Natural killer cell (primary cell): Measurements from ENCODE around the gene KRI1. TPM values are rescaled to one million over a fixed set of nuclear protein-coding genes. Genes with fewer than 3 reads are reported as not detected.

Experiments
- ATAC-seq, 3 donors: fragments of 150-1000 bp in 2 of 3; fragments of 200-7000 bp in 1 of 3; cut with Tn5 transposase; 1 replicate in 1 of 3; 2 replicates in 2 of 3; pipeline ENCODE4 v1.10.0; 2021; ENCODE audit warnings: mild to moderate bottlenecking in 2 of 3, moderate library complexity in 2 of 3
- DNase-seq, 2 donors: peaks; one replicate each; pipeline versions ENCODE4 v3.0.0 to v3.0.0-alpha.2; 2013 to 2021; ENCODE audit warnings: mixed read lengths in 1 of 2
- H3K27ac ChIP-seq: one replicate; pipeline ENCODE4 v1.5.1; 2013; ENCODE audit warnings: mild to moderate bottlenecking, low read length
- H3K27me3 ChIP-seq: one replicate; pipeline ENCODE4 v1.6.1; 2013; ENCODE audit warnings: low read length; ENCODE audit not compliant: control insufficient read depth, insufficient read depth
- H3K36me3 ChIP-seq: one replicate; pipeline ENCODE4 v1.6.1; 2013; ENCODE audit warnings: low read length; ENCODE audit not compliant: control insufficient read depth, insufficient read depth
- H3K4me1 ChIP-seq: one replicate; pipeline ENCODE4 v1.6.1; 2013; ENCODE audit warnings: low read length; ENCODE audit not compliant: control insufficient read depth, insufficient read depth
- H3K4me3 ChIP-seq: one replicate; pipeline ENCODE4 v1.5.1; 2013; ENCODE audit warnings: low read length
- H3K9me3 ChIP-seq: one replicate; pipeline ENCODE4 v1.6.1; 2013; ENCODE audit warnings: low read length; ENCODE audit not compliant: control insufficient read depth, insufficient read depth
- H3K27ac Mint-ChIP-seq, 2 donors: one replicate each; pipeline ENCODE4 v1.8.0; 2022; ENCODE audit warnings: mild to moderate bottlenecking in 2 of 2, mixed read lengths in 2 of 2, moderate library complexity in 1 of 2
- H3K27me3 Mint-ChIP-seq, 2 donors: one replicate each; pipeline ENCODE4 v1.8.0; 2022; ENCODE audit warnings: low read depth in 2 of 2, mixed read lengths in 2 of 2
- H3K36me3 Mint-ChIP-seq: one replicate; pipeline ENCODE4 v1.8.0; 2022; ENCODE audit warnings: mixed read lengths
- H3K4me1 Mint-ChIP-seq, 2 donors: one replicate each; pipeline ENCODE4 v1.8.0; 2022; ENCODE audit warnings: mixed read lengths in 2 of 2
- H3K4me3 Mint-ChIP-seq: one replicate; pipeline ENCODE4 v1.8.0; 2022; ENCODE audit warnings: mild to moderate bottlenecking, moderate library complexity, mixed read lengths
- H3K9me3 Mint-ChIP-seq, 2 donors: one replicate each; pipeline ENCODE4 v1.8.0; 2022; ENCODE audit warnings: mixed read lengths in 2 of 2
- CTCF ChIP-seq: fragments of 200-600 bp; IDR thresholded peaks from one replicate; pipeline ENCODE4 v1.8.0; 2022; ENCODE audit warnings: antibody characterized with exemption
- WGBS: methylation state at CpG from one replicate; pipeline ENCODE4 v1.1.7; 2013; ENCODE audit warnings: missing lambda C conversion rate; ENCODE audit not compliant: insufficient coverage; 5-methylcytosine and 5-hydroxymethylcytosine counted together
- intact Hi-C: fragments of 100-400 bp; cut with micrococcal nuclease; formaldehyde crosslinking; loops from one replicate; pipeline ENCODE4 v1.14.2; 2022
- total RNA-seq, 4 donors: library from RNA; stranded (reverse); fragments of 120-200 nt in 1 of 4; gene quantifications; one replicate each; pipeline versions ENCODE4 v1.2.3 to v1.2.4, GENCODE V29; 2013 to 2022

Gene KRI1
- 10 to 100 TPM; 36.6 to 53.0 (median 49.5) TPM for total RNA-seq
- 52.5 TPM for total RNA-seq (2013)

- H3K4me1 Mint-ChIP-seq, result peaks cover 47 to 62% of the 10 kb centered on the region in 2 donors
- Histone ChIP-seq H3K27me3 (no peaks in the 10 kb centered on the region), H3K9me3 (no peaks in the 10 kb centered on the region), H3K4me3 (peak within 1 kb of the TSS; percentile 99), H3K4me1 (peaks cover 40% of the 10 kb centered on the region), H3K36me3 (peaks cover 16% of the 10 kb centered on the region), H3K27ac (peak within 1 kb of the TSS; percentile 93)
- peak; percentile 98 to 100 for DNase-seq
- peak; percentile 38 to 71 (median 51) for ATAC-seq
- intact Hi-C loops, result loop anchor here (1.0 to 5.0 kb wide), 9 partner anchors 12 to 231 kb away; partner anchors contain the start of genes ILF3 and KEAP1
- peak within 1 kb of the TSS; percentile 96 for H3K4me3 Mint-ChIP-seq
- H3K36me3 Mint-ChIP-seq, result no peaks in the 10 kb centered on the region
- TF ChIP-seq CTCF, result no peak
- no peaks in the 10 kb centered on the region for H3K27me3 Mint-ChIP-seq
- WGBS, result under 1% methylated on average over 94 of the region's 94 CpGs
- H3K27ac Mint-ChIP-seq, result peak within 1 kb of the TSS; percentile 93 to 100
- no peaks in the 10 kb centered on the region for H3K9me3 Mint-ChIP-seq
Observed at GRCh38 chr19:10565567-10566407, at the start of gene KRI1. Gene KRI1, minus strand, starts transcription at chr19:10566010. Its CDS starts 11 bp downstream, at chr19:10565999.

GRCh38 chr19:10612499-10613119 is 46.8 kb upstream of the KRI1 start:
- H3K27ac ChIP-seq, result peak overlapping the region; percentile 13
- H3K4me3 Mint-ChIP-seq, result peak overlapping the region; percentile 31

GRCh38 chr19:10611907-10612306 is 46.1 kb upstream of the KRI1 start:
- Mint-ChIP-seq H3K27me3 (no peaks in the 10 kb centered on the region), H3K36me3 (no peaks in the 10 kb centered on the region), H3K9me3 (no peaks in the 10 kb centered on the region), H3K27ac (peak overlapping the region; percentile 68 to 90), H3K4me3 (no peak overlapping the region), H3K4me1 (peaks cover 34 to 36% of the 10 kb centered on the region in 2 donors)
- H3K27ac ChIP-seq, result no peak overlapping the region
- no peaks in the 10 kb centered on the region for H3K27me3 ChIP-seq
- ATAC-seq (no peak), DNase-seq (no peak)
- peaks cover 4% of the 10 kb centered on the region for H3K36me3 ChIP-seq
- peaks cover 71% of the 10 kb centered on the region for H3K4me1 ChIP-seq
- intact Hi-C loops, result no loop called here
- H3K9me3 ChIP-seq, result no peaks in the 10 kb centered on the region
- H3K4me3 ChIP-seq, result no peak overlapping the region
- no peak for TF ChIP-seq CTCF
- WGBS, result 100% methylated on average over 5 of the region's 5 CpGs

More at GRCh38 chr19:10612499-10613119, 46.8 kb upstream of the KRI1 start:
- intact Hi-C loops, result no loop called here
- no peak for TF ChIP-seq CTCF
- Histone ChIP-seq H3K4me3 (no peak overlapping the region), H3K27me3 (no peaks in the 10 kb centered on the region), H3K36me3 (peaks cover 4% of the 10 kb centered on the region), H3K4me1 (peaks cover 72% of the 10 kb centered on the region), H3K9me3 (no peaks in the 10 kb centered on the region)
- DNase-seq, result no peak
- peak in 1 of 3 donors; percentile 12 for ATAC-seq
- Mint-ChIP-seq H3K27me3 (no peaks in the 10 kb centered on the region), H3K36me3 (no peaks in the 10 kb centered on the region), H3K9me3 (no peaks in the 10 kb centered on the region), H3K4me1 (peaks cover 37 to 43% of the 10 kb centered on the region in 2 donors), H3K27ac (peak overlapping the region; percentile 68 to 90)
- 75% methylated on average over 15 of the region's 15 CpGs for WGBS
